ENCODE data around the gene GCSH. TPM values are rescaled to one million over a fixed set of nuclear protein-coding genes. Genes with fewer than 3 reads are reported as not detected.
A peak's percentile ranks its signal among the peaks of the same experiment; 100 is the strongest.

Gene GCSH
- total RNA-seq, 2 experiments from 2014 or later, result 31.7 to 33.6 TPM

- Mint-ChIP-seq H3K36me3 (peaks cover 29% of the 10 kb centered on the region), H3K27me3 (no peaks in the 10 kb centered on the region), H3K27ac (peak overlapping the region; percentile 56), H3K4me1 (peaks cover 28% of the 10 kb centered on the region), H3K4me3 (peak overlapping the region; percentile 81), H3K9me3 (no peaks in the 10 kb centered on the region)
- DNase-seq, result no peak
These were observed 59.3 kb downstream of the GCSH start for GRCh38 chr16:81036751-81037350.

- Mint-ChIP-seq H3K27me3 (no peaks in the 10 kb centered on the region), H3K9me3 (no peaks in the 10 kb centered on the region), H3K27ac (peak overlapping the region; percentile 56), H3K4me3 (peak overlapping the region; percentile 81), H3K4me1 (peaks cover 28% of the 10 kb centered on the region), H3K36me3 (peaks cover 36% of the 10 kb centered on the region)
- DNase-seq, result peak; percentile 52
These were observed 60.0 kb downstream of the GCSH start for GRCh38 chr16:81035975-81036750.

GRCh38 chr16:81035398-81035974 is 60.7 kb downstream of the GCSH start, which contains the start of gene ATMIN:
ATMIN (plus strand) TSS chr16:81035842; CDS start chr16:81035871, 29 bp downstream.
- Mint-ChIP-seq H3K27ac (peak within 1 kb of the TSS; percentile 56), H3K36me3 (peaks cover 41% of the 10 kb centered on the region), H3K4me3 (peak within 1 kb of the TSS; percentile 81), H3K9me3 (no peaks in the 10 kb centered on the region), H3K27me3 (no peaks in the 10 kb centered on the region), H3K4me1 (peaks cover 28% of the 10 kb centered on the region)
- peak; percentile 93 for DNase-seq

Other genes starting within 250 kb of the GCSH start
- 100 to 1,000 TPM; 126 to 131 TPM for gene CMC2, start 89.5 kb downstream of the GCSH start, total RNA-seq
- gene CENPN, start 89.2 kb downstream of the GCSH start, total RNA-seq, result 10 to 100 TPM; 62.5 to 70.3 TPM
- 10 to 100 TPM; 24.5 to 27.7 TPM for gene ATMIN, start 60.6 kb downstream of the GCSH start, total RNA-seq
- gene C16orf46, start 19.2 kb downstream of the GCSH start, total RNA-seq, result under 1 TPM; 0.36 to 0.39 TPM
- not detected for gene BCO1, start 142.3 kb upstream of the GCSH start, total RNA-seq
- gene GAN, start 218.6 kb upstream of the GCSH start, total RNA-seq, result 10 to 100 TPM in 1 of 2 experiments, 1 to 10 TPM in 1; 10.0 to 10.7 TPM

All from activated naive CD8-positive, alpha-beta T cell treated with anti-CD3 and anti-CD28 coated beads for 36 hours (primary cell).